GM18868 (cell line): Measurements from ENCODE around the gene CCL13.

Source experiments
- ATAC-seq: cut with Tn5 transposase; IDR thresholded peaks from one replicate; pipeline ENCODE4 v1.9.1; 2021; ENCODE audit warnings: mild to moderate bottlenecking, moderate library complexity; ENCODE audit not compliant: unreplicated experiment

The CCL13 gene

GRCh38 chr17:34383216-34383615, 26.9 kb downstream of the CCL13 start:
- no peak for ATAC-seq

- ATAC-seq, result no peak
These were observed 28.0 kb downstream of the CCL13 start for GRCh38 chr17:34384271-34384670.

- ATAC-seq, result no peak
These were observed 28.7 kb downstream of the CCL13 start for GRCh38 chr17:34384822-34385605.

- no peak for ATAC-seq
These were observed 30.0 kb downstream of the CCL13 start for GRCh38 chr17:34386343-34386696.

DNA sequence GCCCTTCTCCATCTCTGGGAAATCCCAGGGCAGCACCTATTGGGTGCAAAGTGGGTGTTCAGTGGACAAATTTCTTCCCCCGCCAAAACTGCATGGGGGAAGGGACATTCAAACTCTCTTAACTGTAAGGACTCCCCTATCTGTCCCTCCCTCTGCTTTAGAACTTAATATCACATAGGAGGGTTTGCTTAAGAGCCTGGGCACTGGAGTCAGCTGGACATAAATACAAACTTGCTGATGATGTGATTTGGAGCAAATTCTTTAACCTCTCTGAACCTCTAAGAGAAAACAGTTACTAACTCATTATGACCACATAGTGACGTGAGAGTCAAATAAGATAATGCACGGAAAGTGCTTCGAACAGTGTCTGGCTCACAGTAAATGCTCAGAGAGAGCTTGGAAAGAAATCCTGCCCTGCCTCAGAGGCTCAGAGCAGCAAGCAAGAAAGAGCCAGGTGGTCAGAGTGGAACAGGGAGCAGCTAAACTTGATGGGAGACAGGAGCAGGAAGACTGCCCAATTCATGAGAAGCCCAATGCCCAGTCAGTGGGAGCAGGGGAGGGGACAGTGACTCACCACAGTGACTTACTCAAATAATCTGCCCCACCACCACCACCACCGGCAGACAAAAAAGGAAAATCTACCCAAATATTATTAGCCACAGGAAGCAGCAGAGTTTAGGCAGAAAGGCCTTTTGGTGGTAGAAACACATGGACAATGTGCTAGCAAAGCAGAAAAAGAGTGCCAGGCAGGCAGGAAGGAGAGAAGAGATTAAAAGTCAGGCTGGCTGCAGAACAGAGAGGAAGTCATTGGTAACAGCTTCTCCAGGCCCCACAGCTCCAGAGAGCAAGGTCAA, 30.6 kb downstream of the CCL13 start:
- ATAC-seq, result no peak

- ATAC-seq, result no peak
These were observed 31.3 kb downstream of the CCL13 start for GRCh38 chr17:34387566-34387965.

DNA sequence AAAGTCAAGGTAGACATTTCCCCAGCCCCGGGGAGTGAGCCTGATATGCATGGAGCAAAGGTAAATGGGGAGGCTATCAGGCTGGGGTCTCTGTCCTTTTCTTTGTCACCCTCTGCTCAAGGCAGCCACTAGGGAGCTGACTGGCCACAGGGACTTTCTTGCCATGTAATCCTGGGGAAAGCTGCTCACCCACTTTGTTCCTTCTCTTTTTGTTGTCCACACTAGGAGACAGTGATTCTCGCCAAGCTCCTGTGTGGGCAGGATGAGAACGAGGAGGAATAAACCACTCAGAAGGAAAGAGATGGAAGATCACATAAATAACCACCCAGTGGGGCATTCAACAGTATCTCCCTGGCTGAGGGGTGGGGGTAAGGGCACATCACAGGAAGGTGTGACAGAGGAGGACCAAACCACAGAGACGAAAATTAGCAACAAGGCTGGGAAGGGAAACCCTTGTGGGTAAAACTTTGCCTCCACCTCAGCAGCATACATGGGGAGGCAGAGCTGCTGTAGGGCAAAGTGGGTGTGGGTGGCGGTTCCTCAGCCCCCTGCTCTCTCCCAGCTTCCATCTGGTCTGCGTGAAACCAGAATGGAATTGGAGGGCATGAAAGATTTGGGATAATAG, 33.0 kb downstream of the CCL13 start:
- ATAC-seq, result no peak

GRCh38 chr17:34390649-34391048, 34.4 kb downstream of the CCL13 start:
- no peak for ATAC-seq

DNA sequence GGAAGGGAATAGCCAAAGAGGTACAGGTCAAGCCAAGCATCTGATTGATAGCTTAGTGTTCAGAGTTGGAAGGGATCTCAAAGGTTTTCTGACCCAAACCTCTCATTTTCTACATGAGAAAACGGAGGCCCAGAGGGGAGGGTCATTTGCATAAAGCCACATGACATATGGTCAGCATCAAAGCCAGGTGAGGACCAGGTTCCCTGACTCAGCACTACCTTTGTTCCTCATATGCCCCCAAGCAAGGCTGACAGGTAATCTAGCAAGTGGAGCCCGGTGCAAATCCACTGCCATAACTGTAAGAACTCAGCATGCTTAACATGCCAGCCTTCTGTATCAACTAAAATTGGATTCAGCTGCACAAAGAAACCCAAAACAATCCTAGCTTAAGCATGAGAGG, 35.0 kb downstream of the CCL13 start:
- no peak for ATAC-seq

GRCh38 chr17:34393401-34393800, 37.1 kb downstream of the CCL13 start:
- ATAC-seq, result no peak

DNA sequence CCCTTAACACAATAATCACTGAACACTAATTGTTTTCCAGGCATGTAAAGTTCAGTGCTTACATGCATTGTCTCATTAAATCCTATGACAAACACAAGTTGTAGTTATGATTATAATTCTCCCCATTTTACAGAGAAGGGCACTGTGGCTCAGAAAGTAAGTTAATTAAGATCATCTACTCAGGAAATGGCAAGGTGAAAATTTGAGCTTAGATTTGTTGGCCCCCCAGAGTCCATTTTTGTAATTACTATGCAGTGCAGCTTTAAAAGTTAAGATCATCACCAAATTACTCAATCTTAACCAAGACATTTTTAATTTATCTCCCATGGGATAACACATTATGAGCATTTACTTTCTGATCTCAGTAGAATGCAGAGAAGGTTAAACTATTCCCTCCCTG, 41.0 kb downstream of the CCL13 start:
- ATAC-seq, result no peak

- no peak for ATAC-seq
These were observed 42.7 kb downstream of the CCL13 start for GRCh38 chr17:34398990-34399389.

DNA sequence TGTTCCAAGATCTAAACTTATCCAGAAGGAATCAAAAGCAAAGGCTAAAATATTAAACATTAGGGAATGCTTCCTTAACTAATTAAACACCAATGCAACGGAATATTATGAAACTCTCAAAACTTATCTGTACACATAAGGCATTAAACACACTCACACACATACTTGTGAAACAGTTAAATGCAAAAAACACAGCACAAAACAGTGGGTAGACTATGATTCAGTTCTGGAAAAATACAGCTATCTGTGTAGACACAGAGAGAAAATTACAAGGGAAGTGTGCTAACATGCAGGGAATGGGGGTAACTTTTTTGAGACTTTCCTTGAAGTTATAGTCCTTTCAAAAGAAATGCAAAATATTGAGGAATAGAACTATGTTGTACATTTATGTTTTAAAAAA, 43.4 kb downstream of the CCL13 start:
- ATAC-seq, result no peak

- ATAC-seq, result no peak
These were observed 44.1 kb downstream of the CCL13 start for GRCh38 chr17:34400301-34400931.

- ATAC-seq, result no peak
These were observed 44.9 kb downstream of the CCL13 start for GRCh38 chr17:34401165-34401564.

DNA sequence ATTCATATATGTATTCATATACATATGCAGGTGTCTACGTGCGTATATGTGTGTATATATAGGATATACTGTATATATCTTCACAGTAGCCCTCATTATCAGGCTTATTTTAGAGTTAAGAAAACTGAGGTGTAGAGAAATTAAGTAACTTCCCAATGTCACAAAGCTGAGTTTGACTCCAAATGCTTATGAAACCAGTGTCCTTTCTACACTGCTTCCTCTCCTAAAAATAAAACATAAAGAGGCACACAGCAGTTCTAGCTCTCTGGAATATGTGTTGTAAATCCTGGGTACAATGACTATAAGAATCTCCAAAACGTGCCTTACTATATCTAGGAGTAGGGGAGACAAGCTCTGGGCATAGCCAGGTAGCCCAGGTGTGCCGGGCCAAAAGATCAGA, 46.7 kb downstream of the CCL13 start:
- no peak for ATAC-seq

DNA sequence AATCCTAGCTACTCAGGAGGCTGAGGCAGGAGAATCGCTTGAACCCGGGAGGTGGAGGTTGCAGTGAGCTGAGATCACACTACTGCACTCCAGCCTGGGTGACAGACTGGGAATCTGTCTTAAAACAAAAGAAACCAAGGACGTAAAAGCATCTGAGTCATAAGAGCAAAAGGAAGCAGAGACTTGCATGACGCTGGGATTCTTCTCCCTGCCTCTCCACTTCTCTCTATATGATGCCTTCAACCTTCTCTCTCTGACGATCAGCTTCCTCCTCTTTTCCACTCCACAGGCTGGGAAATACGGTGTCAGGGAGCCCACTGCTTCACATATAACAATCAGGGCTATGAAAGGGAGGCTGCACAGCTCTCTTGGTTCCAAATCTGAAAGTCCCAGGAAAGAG, 49.9 kb downstream of the CCL13 start:
- no peak for ATAC-seq
